Osteoblast (primary cell): ENCODE data around the gene ACSL5. TPM values are rescaled to one million over a fixed set of nuclear protein-coding genes. Genes with fewer than 3 reads are reported as not detected.

Source experiments
- DNase-seq: peaks from one replicate; pipeline ENCODE4 v3.0.0; 2011; ENCODE audit warnings: low spot score, mixed read lengths; ENCODE audit not compliant: insufficient read length; ENCODE audit errors: missing footprints
- H2AFZ ChIP-seq: 2 replicates; pipeline ENCODE4 v1.6.0; 2011; ENCODE audit warnings: mild to moderate bottlenecking, low read length
- H3K27ac ChIP-seq: 2 replicates; pipeline ENCODE4 v1.5.1; 2011; ENCODE audit warnings: mild to moderate bottlenecking, low read depth, low read length, moderate library complexity
- H3K27me3 ChIP-seq: 2 replicates; pipeline ENCODE4 v1.6.0; 2012; ENCODE audit warnings: mild to moderate bottlenecking, control low read depth, inconsistent platforms, low read length, moderate library complexity; ENCODE audit not compliant: insufficient read depth
- H3K36me3 ChIP-seq: 2 replicates; pipeline ENCODE4 v1.5.1; 2011; ENCODE audit warnings: mild to moderate bottlenecking, low read length, control low read depth, moderate library complexity; ENCODE audit not compliant: insufficient read depth
- H3K4me1 ChIP-seq: 2 replicates; pipeline ENCODE4 v1.5.1; 2011; ENCODE audit warnings: mild to moderate bottlenecking, low read length, control low read depth, moderate library complexity; ENCODE audit not compliant: insufficient read depth
- H3K4me2 ChIP-seq: 2 replicates; pipeline ENCODE4 v1.6.0; 2011; ENCODE audit warnings: mild to moderate bottlenecking, low read length; ENCODE audit not compliant: insufficient read depth
- H3K4me3 ChIP-seq: fragments of 200-600 bp; sonication (generic); 3 replicates; pipeline ENCODE4 v1.5.1; 2012; ENCODE audit warnings: mild to moderate bottlenecking, low read length, inconsistent platforms; ENCODE audit not compliant: insufficient read depth
- H3K79me2 ChIP-seq: 2 replicates; pipeline ENCODE4 v1.6.0; 2012; ENCODE audit warnings: mild to moderate bottlenecking, low read length, control low read depth, inconsistent platforms; ENCODE audit not compliant: insufficient read depth
- H3K9me3 ChIP-seq: 2 replicates; pipeline ENCODE4 v1.5.1; 2011; ENCODE audit warnings: low read depth, low read length, control low read depth
- H4K20me1 ChIP-seq: 2 replicates; pipeline ENCODE4 v1.6.0; 2012; ENCODE audit warnings: mild to moderate bottlenecking, low read length, control low read depth; ENCODE audit not compliant: insufficient read depth
- CTCF ChIP-seq: IDR thresholded peaks from 2 replicates; pipeline ENCODE4 v1.5.1; 2011; ENCODE audit warnings: mild to moderate bottlenecking, low read depth, low read length, moderate library complexity; ENCODE audit errors: extremely low read depth
- total RNA-seq: library from RNA; depleted of rRNA; stranded (reverse); fragments of >200 nt; gene quantifications from 2 replicates; pipeline ENCODE4 v1.2.3, GENCODE V29; 2012

The ACSL5 gene
- total RNA-seq, 1 donor = 5.1 TPM

GRCh38 chr10:112475575-112476218 is 101.8 kb downstream of the ACSL5 start:
- Histone ChIP-seq H2AFZ (no peak overlapping the region), H3K9me3 (no peaks in the 10 kb centered on the region), H3K79me2 (peaks cover 3% of the 10 kb centered on the region), H3K4me2 (peak overlapping the region; percentile 30), H3K27ac (no peak overlapping the region), H3K36me3 (no peaks in the 10 kb centered on the region), H4K20me1 (peaks cover 4% of the 10 kb centered on the region), H3K4me1 (no peaks in the 10 kb centered on the region), H3K27me3 (no peaks in the 10 kb centered on the region), H3K4me3 (no peak overlapping the region)
- TF ChIP-seq CTCF = peak; percentile 67
- no peak for DNase-seq

Other genes with a start within 250 kb of the ACSL5 start
- gene GPAM, start 190.4 kb upstream of the ACSL5 start, total RNA-seq = 10.5 and 15.6 TPM in 2 replicates
- gene TECTB, start 90.7 kb upstream of the ACSL5 start, total RNA-seq = under 0.01 TPM in 1 of 2 replicates, not detected in the other
- gene ZDHHC6, start 72.8 kb downstream of the ACSL5 start, total RNA-seq = 25.6 and 26.1 TPM in 2 replicates
- gene VTI1A, start 73.1 kb downstream of the ACSL5 start, total RNA-seq = 34.7 and 35.4 TPM in 2 replicates